GM12874 (cell line): ENCODE results near the gene CHPF.
A peak's percentile ranks its signal among the peaks of the same experiment; 100 is the strongest.

Experiments used
- CTCF ChIP-seq: IDR thresholded peaks from 2 replicates; pipeline ENCODE4 v1.5.1; 2011; ENCODE audit warnings: low read depth, mild to moderate bottlenecking, control low read depth, low read length, moderate library complexity; ENCODE audit not compliant: insufficient read depth

Gene CHPF

GRCh38 chr2:219563271-219563928 lies 19.8 kb upstream of the CHPF start:
- TF ChIP-seq CTCF = no peak

GRCh38 chr2:219562049-219563020 lies 18.7 kb upstream of the CHPF start:
- TF ChIP-seq CTCF = no peak

DNA sequence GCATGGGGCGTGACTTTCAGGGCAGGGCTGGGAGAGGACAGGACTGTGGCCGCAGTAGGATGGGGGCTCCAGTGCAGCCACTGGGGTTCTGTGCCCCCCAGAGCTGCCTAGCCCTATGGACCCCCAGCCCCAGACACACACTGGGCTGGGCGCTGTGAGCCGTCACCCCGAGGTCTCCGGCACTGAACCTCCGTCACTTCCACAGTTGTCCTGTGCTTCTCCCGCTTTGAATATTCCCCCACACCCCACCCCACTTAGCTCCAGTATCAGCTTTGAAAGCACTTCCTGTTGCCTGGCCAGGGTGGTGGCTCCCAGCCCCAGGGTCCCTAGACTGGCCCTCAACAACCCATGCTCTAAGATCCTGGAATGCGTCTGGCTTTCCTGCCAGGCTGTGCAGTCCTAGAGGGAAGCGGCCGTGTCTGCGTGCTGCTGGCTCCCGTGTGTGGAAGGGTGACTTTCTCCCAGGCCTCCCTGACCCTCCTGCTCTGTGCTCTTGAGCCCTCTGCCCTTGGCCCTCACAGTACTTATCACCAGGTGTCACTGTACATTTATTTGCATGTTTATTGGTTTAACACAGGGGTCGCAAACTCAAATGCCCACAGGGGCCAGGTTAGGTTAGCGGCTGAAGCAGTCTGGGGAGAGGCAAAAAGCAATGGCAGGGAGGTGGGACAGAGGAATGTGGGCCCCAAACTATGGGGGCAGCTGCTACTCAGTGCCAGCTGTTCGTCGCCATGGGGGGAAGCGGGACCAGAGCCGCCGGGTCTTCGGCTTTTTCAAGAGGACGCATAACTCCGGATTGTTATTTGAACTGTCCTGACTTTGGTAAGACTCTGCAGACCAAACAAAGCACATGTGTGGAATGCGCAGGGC lies 17.8 kb upstream of the CHPF start:
- TF ChIP-seq CTCF = no peak

GRCh38 chr2:219560893-219561178 lies 17.2 kb upstream of the CHPF start:
- TF ChIP-seq CTCF = no peak

GRCh38 chr2:219560037-219560892 lies 16.7 kb upstream of the CHPF start:
- peak; percentile 77 for TF ChIP-seq CTCF

DNA sequence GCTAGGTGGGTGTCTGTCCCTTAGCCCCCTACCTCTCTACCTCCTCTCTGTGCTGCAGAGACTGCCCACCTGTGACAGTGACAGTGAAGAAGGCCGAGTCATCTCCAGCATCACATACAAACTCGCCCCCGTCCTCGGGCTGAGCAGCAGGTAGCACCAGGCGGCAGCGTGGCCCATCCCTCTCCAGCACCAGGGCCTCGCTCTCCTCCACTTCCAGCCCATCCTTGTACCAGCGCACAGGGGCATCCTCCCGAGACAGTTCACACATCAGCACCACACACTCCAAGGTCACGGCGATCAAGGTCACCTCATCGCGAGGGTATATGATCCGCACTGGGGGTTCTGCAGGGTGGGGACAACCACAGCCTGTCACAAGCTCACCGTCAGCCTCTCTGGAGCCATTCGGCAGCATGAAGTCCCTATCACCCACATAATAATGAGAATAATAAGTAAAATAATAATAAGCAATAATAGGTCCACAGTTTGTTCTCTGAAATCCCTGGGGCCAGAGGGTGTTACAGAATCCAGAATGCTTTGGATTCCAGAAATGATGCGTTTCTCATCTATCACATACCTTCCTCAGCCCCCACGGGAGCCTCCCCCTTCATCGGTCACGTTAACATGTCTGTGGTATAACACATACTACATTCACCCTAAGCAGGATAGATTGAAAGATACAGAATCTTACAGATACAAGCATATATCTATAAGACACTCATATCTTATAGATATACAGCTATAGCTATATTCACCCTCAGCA lies 15.7 kb upstream of the CHPF start:
- no peak for TF ChIP-seq CTCF
